GM21619 (cell line): ENCODE measurements around the gene MRC2.

ENCODE experiments used
- ATAC-seq: cut with Tn5 transposase; IDR thresholded peaks from one replicate; pipeline ENCODE4 v1.9.1; 2021; ENCODE audit not compliant: unreplicated experiment

The MRC2 gene

GRCh38 chr17:62631086-62631935, 3.8 kb downstream of the MRC2 start:
- ATAC-seq, result no peak

GRCh38 chr17:62631936-62632924, 4.8 kb downstream of the MRC2 start:
- no peak for ATAC-seq

DNA sequence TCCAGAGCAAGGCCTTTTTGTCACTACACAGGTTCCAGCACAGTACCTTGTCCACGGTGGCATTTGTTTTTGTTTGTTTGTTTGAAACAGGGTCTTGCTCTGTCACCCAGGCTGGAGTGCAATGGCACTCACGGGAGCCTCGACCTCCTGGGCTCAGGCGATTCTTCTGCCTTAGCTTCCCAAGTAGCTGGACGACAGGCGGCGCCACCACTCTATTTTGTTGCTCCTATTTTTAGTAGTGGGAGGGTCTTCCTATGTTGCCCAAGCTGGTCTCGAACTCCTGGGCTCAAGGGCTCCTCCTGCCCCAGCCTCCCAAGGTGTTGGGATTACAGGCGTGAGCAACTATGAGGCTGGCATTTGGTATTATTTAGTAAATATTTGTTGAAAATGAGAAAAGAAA, 10.3 kb downstream of the MRC2 start:
- no peak for ATAC-seq

DNA sequence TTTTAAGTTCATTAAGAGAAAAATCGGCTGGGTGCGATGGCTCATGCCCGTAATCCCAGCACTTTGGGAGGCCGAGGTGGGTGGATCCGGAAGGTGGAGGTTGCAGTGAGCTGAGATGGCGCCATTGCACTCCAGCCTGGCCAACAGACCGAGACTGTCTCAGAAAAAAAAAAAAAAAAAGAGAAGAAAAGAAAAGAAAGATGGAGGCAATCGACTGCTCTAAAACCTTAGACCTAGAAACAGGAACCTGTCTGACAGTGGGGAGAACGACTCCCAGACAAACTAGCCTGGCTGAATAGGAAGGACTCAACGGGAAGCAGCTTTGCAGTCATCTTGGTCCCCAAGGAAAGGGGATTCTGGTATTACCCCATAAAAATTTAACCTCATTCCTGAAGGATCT, 13.7 kb downstream of the MRC2 start:
- no peak for ATAC-seq

GRCh38 chr17:62641951-62642350, 14.5 kb downstream of the MRC2 start:
- ATAC-seq, result no peak

DNA sequence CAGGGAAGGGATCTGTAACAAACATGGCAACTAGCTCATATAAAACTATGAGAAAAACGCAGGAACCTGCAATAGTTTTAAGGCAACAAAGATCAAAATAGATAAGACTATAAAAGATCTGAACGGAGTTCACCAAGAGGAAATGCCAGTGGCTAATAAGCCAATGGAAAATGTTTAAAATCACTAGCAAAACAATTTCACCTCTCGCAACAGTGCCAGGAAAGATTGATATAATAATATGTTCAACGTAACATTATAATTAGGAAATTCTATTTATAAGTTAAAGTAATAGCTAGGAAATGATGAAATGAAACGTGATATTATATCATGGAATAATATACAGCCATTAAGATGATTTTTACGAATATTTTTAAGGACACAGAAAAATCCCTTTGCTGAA, 16.0 kb downstream of the MRC2 start:
- ATAC-seq, result no peak

- no peak for ATAC-seq
Observed at GRCh38 chr17:62644487-62645173, 17.2 kb downstream of the MRC2 start.

- ATAC-seq, result no peak
Observed at GRCh38 chr17:62648251-62648955, 20.9 kb downstream of the MRC2 start.

DNA sequence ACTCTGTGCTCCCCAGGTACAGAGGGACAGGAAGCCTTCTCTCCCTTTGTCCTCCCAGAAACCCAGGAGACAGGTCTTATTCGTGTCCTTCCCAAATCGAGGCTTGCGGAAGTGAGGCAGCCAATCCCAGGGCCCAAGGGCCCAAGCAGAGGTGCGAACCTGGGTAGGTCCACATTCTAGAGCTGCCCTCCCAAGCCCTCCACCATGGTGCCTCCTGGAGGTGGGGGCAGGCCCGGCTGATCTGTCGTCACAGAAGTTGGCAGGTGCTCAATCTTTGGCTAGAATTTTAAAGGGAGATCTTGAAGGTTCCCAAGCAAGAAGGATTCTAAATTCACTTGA, 21.5 kb downstream of the MRC2 start:
- no peak for ATAC-seq

GRCh38 chr17:62649570-62649969, 22.1 kb downstream of the MRC2 start:
- no peak for ATAC-seq

GRCh38 chr17:62650587-62650986, 23.1 kb downstream of the MRC2 start:
- ATAC-seq, result no peak

GRCh38 chr17:62652251-62653001, 25.0 kb downstream of the MRC2 start:
- no peak for ATAC-seq

- ATAC-seq, result peak; percentile 86
Observed at GRCh38 chr17:62653002-62653825, 25.7 kb downstream of the MRC2 start.

- no peak for ATAC-seq
Observed at GRCh38 chr17:62653826-62654761, 26.6 kb downstream of the MRC2 start.

- no peak for ATAC-seq
Observed at GRCh38 chr17:62655656-62656055, 28.2 kb downstream of the MRC2 start.

- no peak for ATAC-seq
Observed at GRCh38 chr17:62656446-62656845, 29.0 kb downstream of the MRC2 start.

DNA sequence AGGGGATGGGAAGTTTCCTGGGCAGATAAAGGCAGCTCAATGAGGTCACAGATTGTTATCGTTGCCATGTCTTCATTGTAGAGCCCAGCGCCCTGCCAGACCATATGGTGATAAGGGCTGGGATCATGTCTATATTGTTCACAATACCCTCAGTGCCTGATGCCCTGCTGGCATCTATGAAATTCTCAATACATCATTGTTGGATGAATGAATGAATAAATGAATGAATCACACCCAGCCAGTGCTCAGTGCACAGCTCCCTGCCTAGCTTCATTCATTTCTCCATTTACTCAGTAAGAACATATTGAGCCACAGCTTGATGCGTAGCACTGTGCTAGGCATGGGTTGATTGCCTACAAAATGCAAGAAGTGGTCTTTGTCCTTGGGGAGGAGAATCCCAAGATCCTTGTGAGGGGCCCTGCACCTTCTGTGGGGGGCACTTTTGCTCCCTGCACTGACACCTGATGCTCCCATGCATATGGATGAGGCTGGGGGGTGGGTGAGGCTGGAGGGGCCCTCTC, 29.7 kb downstream of the MRC2 start:
- no peak for ATAC-seq

DNA sequence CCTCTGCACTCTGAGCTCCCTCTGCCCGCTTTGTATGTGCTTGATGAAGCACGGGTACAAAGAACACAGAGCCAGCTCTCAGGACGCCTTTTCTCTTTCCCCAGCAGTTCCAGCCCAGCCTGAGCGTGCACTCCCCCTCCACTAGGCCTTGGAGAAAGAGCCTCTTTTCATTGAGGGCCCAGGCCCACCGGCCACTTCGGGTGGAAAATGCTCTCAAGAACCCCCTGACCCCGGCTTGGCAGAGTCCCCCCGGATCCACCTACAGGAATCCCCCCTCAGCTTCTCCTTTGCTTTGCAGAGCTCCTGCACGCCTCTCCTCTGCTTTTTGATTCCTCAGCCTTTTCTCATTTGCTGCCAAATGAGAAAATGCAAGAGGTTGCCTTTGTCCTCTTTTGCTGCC, 30.2 kb downstream of the MRC2 start:
- no peak for ATAC-seq
